ENCODE measurements around the gene CDK1. TPM values are rescaled to one million over a fixed set of nuclear protein-coding genes. Genes with fewer than 3 reads are reported as not detected.
A peak's percentile ranks its signal among the peaks of the same experiment; 100 is the strongest.

Gene CDK1
- total and polyA plus RNA-seq, 8 donors = 0.19 to 1.7 (median 0.67) TPM

- intact Hi-C loops (cut with DNase I) = loop anchor here in 1 of 3 donors (10.0 kb wide), 1 partner anchor 313 kb away; no protein-coding TSS in a partner anchor
- FAIRE-seq = no peak
Observed at GRCh38 chr10:60767424-60767823, 10.9 kb upstream of the CDK1 start.

GRCh38 chr10:60769406-60769805 lies 8.9 kb upstream of the CDK1 start:
- WGBS, 2 donors = 37 to 49% methylated on average over 2 of the region's 2 CpGs
- H3K4me1 ChIP-seq = no peaks in the 10 kb centered on the region
- FAIRE-seq = no peak
- ATAC-seq = peak in 2 of 4 donors; percentile 11 to 26
- no peak overlapping the region for H3K27ac ChIP-seq
- intact Hi-C loops (cut with DNase I) = loop anchor here in 1 of 3 donors (10.0 kb wide), 1 partner anchor 315 kb away; no protein-coding TSS in a partner anchor
- H3K36me3 ChIP-seq = no peaks in the 10 kb centered on the region
- no peak for DNase-seq
- no peak for TF ChIP-seq CTCF (IDR thresholded peaks at IDR 0.05)
- H3K27me3 ChIP-seq = no peaks in the 10 kb centered on the region
- H3K4me3 ChIP-seq = no peak overlapping the region
- no peaks in the 10 kb centered on the region for H3K9me3 ChIP-seq

More at GRCh38 chr10:60767424-60767823, 10.9 kb upstream of the CDK1 start:
- H3K9me3 ChIP-seq = no peaks in the 10 kb centered on the region
- WGBS, 2 donors = 74 to 77% methylated on average over 6 of the region's 6 CpGs
- no peak overlapping the region for H3K27ac ChIP-seq
- H3K4me1 ChIP-seq = no peaks in the 10 kb centered on the region
- no peaks in the 10 kb centered on the region for H3K36me3 ChIP-seq
- no peaks in the 10 kb centered on the region for H3K27me3 ChIP-seq
- no peak for ATAC-seq
- DNase-seq = no peak
- no peak for TF ChIP-seq CTCF (IDR thresholded peaks at IDR 0.05)
- H3K4me3 ChIP-seq = no peak overlapping the region

- peak; percentile 8 to 19 (median 12) for ATAC-seq
Observed at GRCh38 chr10:60777696-60778213, 523 bp upstream of the CDK1 start.

GRCh38 chr10:60778971-60779796 lies 906 bp downstream of the CDK1 start:
- peaks cover 0 to 3% (median 0%) of the 10 kb centered on the region in 4 donors for H3K27me3 ChIP-seq
- intact Hi-C loops (cut with DNase I) = no loop called here
- no peak for TF ChIP-seq CTCF (IDR thresholded peaks at IDR 0.05)
- 9 to 11% methylated on average over 15 to 17 of the region's 17 CpGs for WGBS, 2 donors
- H3K36me3 ChIP-seq = no peaks in the 10 kb centered on the region
- peak overlapping the region; percentile 22 to 64 (median 32) for H3K4me3 ChIP-seq
- no peak overlapping the region for H3K27ac ChIP-seq
- DNase-seq (no peak), FAIRE-seq (no peak), ATAC-seq (peak in 2 of 4 donors; percentile 1 to 8)
- H3K4me1 ChIP-seq = peaks cover 0 to 5% (median 0%) of the 10 kb centered on the region in 3 donors
- H3K9me3 ChIP-seq = no peaks in the 10 kb centered on the region

More at GRCh38 chr10:60777696-60778213, 523 bp upstream of the CDK1 start:
- intact Hi-C loops (cut with DNase I) = no loop called here
- Histone ChIP-seq H3K36me3 (no peaks in the 10 kb centered on the region), H3K27me3 (peaks cover 0 to 3% (median 0%) of the 10 kb centered on the region in 4 donors), H3K9me3 (no peaks in the 10 kb centered on the region), H3K4me3 (peak overlapping the region in 3 of 4 donors; percentile 11 to 64 (median 15)), H3K4me1 (peaks cover 0 to 5% (median 0%) of the 10 kb centered on the region in 3 donors), H3K27ac (no peak overlapping the region)
- DNase-seq (no peak), FAIRE-seq (no peak)
- WGBS, 2 donors = 37 to 43% methylated on average over 9 of the region's 9 CpGs
- no peak for TF ChIP-seq CTCF (IDR thresholded peaks at IDR 0.05)

All from pancreas (tissue), 10 donors.